Effector memory CD8-positive, alpha-beta T cell (primary cell): Measurements from ENCODE around the gene VSNL1.

Experiments
- ATAC-seq: fragments of 150-1000 bp; cut with Tn5 transposase; replicated peaks from 2 replicates; pipeline ENCODE4 v1.10.0; 2021; ENCODE audit warnings: mild to moderate bottlenecking, moderate library complexity
- DNase-seq, 3 experiments: peaks; one replicate each; pipeline ENCODE4 v3.0.0; 2021
- H3K27ac Mint-ChIP-seq, 2 donors: one replicate each; pipeline ENCODE4 v1.8.0; 2022; ENCODE audit warnings: mild to moderate bottlenecking in 2 of 2, mixed read lengths in 2 of 2, moderate library complexity in 2 of 2
- H3K27me3 Mint-ChIP-seq, 2 donors: one replicate each; pipeline ENCODE4 v1.8.0; 2022; ENCODE audit warnings: mixed read lengths in 2 of 2
- H3K36me3 Mint-ChIP-seq: one replicate; pipeline ENCODE4 v1.8.0; 2022; ENCODE audit warnings: mild to moderate bottlenecking, moderate library complexity, mixed read lengths; ENCODE audit not compliant: insufficient read depth
- H3K4me1 Mint-ChIP-seq, 2 donors: one replicate each; pipeline ENCODE4 v1.8.0; 2022; ENCODE audit warnings: low read depth in 2 of 2, mixed read lengths in 2 of 2
- H3K4me3 Mint-ChIP-seq, 2 donors: one replicate each; pipeline ENCODE4 v1.8.0; 2022; ENCODE audit warnings: mild to moderate bottlenecking in 2 of 2, mixed read lengths in 2 of 2, moderate library complexity in 2 of 2
- H3K9me3 Mint-ChIP-seq, 2 donors: one replicate each; pipeline ENCODE4 v1.8.0; 2022; ENCODE audit warnings: mixed read lengths in 2 of 2

The VSNL1 gene

GRCh38 chr2:17615728-17616351 lies 75.3 kb downstream of the VSNL1 start:
- Mint-ChIP-seq H3K27me3 (peaks cover 31 to 58% of the 10 kb centered on the region in 2 donors), H3K27ac (no peak overlapping the region), H3K4me3 (no peak overlapping the region), H3K36me3 (no peaks in the 10 kb centered on the region), H3K9me3 (no peaks in the 10 kb centered on the region), H3K4me1 (no peaks in the 10 kb centered on the region)
- ATAC-seq (no peak), DNase-seq (no peak)

- Mint-ChIP-seq H3K4me3 (no peak overlapping the region), H3K9me3 (no peaks in the 10 kb centered on the region), H3K27me3 (peaks cover 37 to 57% of the 10 kb centered on the region in 2 donors), H3K36me3 (no peaks in the 10 kb centered on the region), H3K27ac (no peak overlapping the region), H3K4me1 (no peaks in the 10 kb centered on the region)
- ATAC-seq (no peak), DNase-seq (no peak)
Measured at GRCh38 chr2:17616405-17616804, 75.9 kb downstream of the VSNL1 start.

GRCh38 chr2:17617516-17617915 lies 77.0 kb downstream of the VSNL1 start:
- peaks cover 38 to 56% of the 10 kb centered on the region in 2 donors for H3K27me3 Mint-ChIP-seq
- H3K27ac Mint-ChIP-seq = no peak overlapping the region
- no peaks in the 10 kb centered on the region for H3K9me3 Mint-ChIP-seq
- no peak for DNase-seq
- ATAC-seq = no peak
- H3K4me1 Mint-ChIP-seq = no peaks in the 10 kb centered on the region
- no peak overlapping the region for H3K4me3 Mint-ChIP-seq
- H3K36me3 Mint-ChIP-seq = no peaks in the 10 kb centered on the region

GRCh38 chr2:17617955-17618354 lies 77.5 kb downstream of the VSNL1 start:
- ATAC-seq = no peak
- Mint-ChIP-seq H3K27ac (no peak overlapping the region), H3K9me3 (no peaks in the 10 kb centered on the region), H3K4me1 (no peaks in the 10 kb centered on the region), H3K36me3 (no peaks in the 10 kb centered on the region), H3K4me3 (no peak overlapping the region), H3K27me3 (peaks cover 37 to 55% of the 10 kb centered on the region in 2 donors)
- no peak for DNase-seq

GRCh38 chr2:17620280-17620679 lies 79.8 kb downstream of the VSNL1 start:
- ATAC-seq (no peak), DNase-seq (no peak)
- no peaks in the 10 kb centered on the region for H3K4me1 Mint-ChIP-seq
- H3K9me3 Mint-ChIP-seq = no peaks in the 10 kb centered on the region
- peaks cover 31 to 48% of the 10 kb centered on the region in 2 donors for H3K27me3 Mint-ChIP-seq
- no peaks in the 10 kb centered on the region for H3K36me3 Mint-ChIP-seq
- H3K4me3 Mint-ChIP-seq = no peak overlapping the region
- no peak overlapping the region for H3K27ac Mint-ChIP-seq

GRCh38 chr2:17620841-17621240 lies 80.3 kb downstream of the VSNL1 start:
- no peaks in the 10 kb centered on the region for H3K36me3 Mint-ChIP-seq
- no peaks in the 10 kb centered on the region for H3K9me3 Mint-ChIP-seq
- H3K27ac Mint-ChIP-seq = no peak overlapping the region
- no peaks in the 10 kb centered on the region for H3K4me1 Mint-ChIP-seq
- H3K4me3 Mint-ChIP-seq = no peak overlapping the region
- ATAC-seq (no peak), DNase-seq (no peak)
- peaks cover 31 to 50% of the 10 kb centered on the region in 2 donors for H3K27me3 Mint-ChIP-seq

GRCh38 chr2:17621781-17622180 lies 81.3 kb downstream of the VSNL1 start:
- DNase-seq = no peak
- Mint-ChIP-seq H3K9me3 (no peaks in the 10 kb centered on the region), H3K4me3 (no peak overlapping the region), H3K4me1 (no peaks in the 10 kb centered on the region), H3K36me3 (no peaks in the 10 kb centered on the region), H3K27me3 (peaks cover 31 to 50% of the 10 kb centered on the region in 2 donors), H3K27ac (no peak overlapping the region)
- no peak for ATAC-seq

GRCh38 chr2:17625446-17625845 lies 85.0 kb downstream of the VSNL1 start:
- Mint-ChIP-seq H3K9me3 (no peaks in the 10 kb centered on the region), H3K36me3 (no peaks in the 10 kb centered on the region), H3K4me3 (no peak overlapping the region), H3K27me3 (peaks cover 21 to 28% of the 10 kb centered on the region in 2 donors), H3K27ac (no peak overlapping the region), H3K4me1 (no peaks in the 10 kb centered on the region)
- no peak for DNase-seq
- ATAC-seq = no peak

- DNase-seq = no peak
- no peaks in the 10 kb centered on the region for H3K9me3 Mint-ChIP-seq
- no peak overlapping the region for H3K4me3 Mint-ChIP-seq
- no peak overlapping the region for H3K27ac Mint-ChIP-seq
- H3K27me3 Mint-ChIP-seq = peaks cover 5 to 23% of the 10 kb centered on the region in 2 donors
- H3K36me3 Mint-ChIP-seq = no peaks in the 10 kb centered on the region
- H3K4me1 Mint-ChIP-seq = no peaks in the 10 kb centered on the region
- no peak for ATAC-seq
Measured at GRCh38 chr2:17626986-17627385, 86.5 kb downstream of the VSNL1 start.

- Mint-ChIP-seq H3K4me1 (no peaks in the 10 kb centered on the region), H3K9me3 (no peaks in the 10 kb centered on the region), H3K36me3 (no peaks in the 10 kb centered on the region), H3K4me3 (no peak overlapping the region), H3K27me3 (peaks cover 4 to 19% of the 10 kb centered on the region in 2 donors), H3K27ac (no peak overlapping the region)
- no peak for DNase-seq
- no peak for ATAC-seq
Measured at GRCh38 chr2:17627434-17627833, 86.9 kb downstream of the VSNL1 start.

- Mint-ChIP-seq H3K9me3 (peaks cover 0 to 3% of the 10 kb centered on the region in 2 donors), H3K36me3 (no peaks in the 10 kb centered on the region), H3K27ac (no peak overlapping the region), H3K4me1 (no peaks in the 10 kb centered on the region), H3K4me3 (no peak overlapping the region), H3K27me3 (peaks cover 4 to 17% of the 10 kb centered on the region in 2 donors)
- DNase-seq (no peak), ATAC-seq (no peak)
Measured at GRCh38 chr2:17628349-17629261, 88.1 kb downstream of the VSNL1 start.

- DNase-seq (no peak), ATAC-seq (no peak)
- Mint-ChIP-seq H3K36me3 (no peaks in the 10 kb centered on the region), H3K27ac (no peak overlapping the region), H3K9me3 (peaks cover 0 to 6% of the 10 kb centered on the region in 2 donors), H3K27me3 (peaks cover 9 to 11% of the 10 kb centered on the region in 2 donors), H3K4me1 (no peaks in the 10 kb centered on the region), H3K4me3 (no peak overlapping the region)
Measured at GRCh38 chr2:17630089-17630488, 89.6 kb downstream of the VSNL1 start.

GRCh38 chr2:17634997-17635396 lies 94.5 kb downstream of the VSNL1 start:
- Mint-ChIP-seq H3K36me3 (no peaks in the 10 kb centered on the region), H3K4me3 (no peak overlapping the region), H3K9me3 (peaks cover 0 to 6% of the 10 kb centered on the region in 2 donors), H3K27ac (no peak overlapping the region), H3K4me1 (no peaks in the 10 kb centered on the region), H3K27me3 (peaks cover 4 to 22% of the 10 kb centered on the region in 2 donors)
- no peak for DNase-seq
- ATAC-seq = no peak

GRCh38 chr2:17636257-17636656 lies 95.8 kb downstream of the VSNL1 start:
- no peak overlapping the region for H3K4me3 Mint-ChIP-seq
- H3K27ac Mint-ChIP-seq = no peak overlapping the region
- no peaks in the 10 kb centered on the region for H3K4me1 Mint-ChIP-seq
- peaks cover 4 to 22% of the 10 kb centered on the region in 2 donors for H3K27me3 Mint-ChIP-seq
- no peaks in the 10 kb centered on the region for H3K36me3 Mint-ChIP-seq
- H3K9me3 Mint-ChIP-seq = peaks cover 0 to 6% of the 10 kb centered on the region in 2 donors
- DNase-seq (no peak), ATAC-seq (no peak)
